NCI-H2029 (cell line): ENCODE measurements around the gene SMAP1.
A peak's percentile ranks its signal among the peaks of the same experiment; 100 is the strongest.

Source experiments
- DNase-seq: peaks from one replicate; lab custom pipeline; 2025; lab: John Stamatoyannopoulos, UW

Gene SMAP1

DNA sequence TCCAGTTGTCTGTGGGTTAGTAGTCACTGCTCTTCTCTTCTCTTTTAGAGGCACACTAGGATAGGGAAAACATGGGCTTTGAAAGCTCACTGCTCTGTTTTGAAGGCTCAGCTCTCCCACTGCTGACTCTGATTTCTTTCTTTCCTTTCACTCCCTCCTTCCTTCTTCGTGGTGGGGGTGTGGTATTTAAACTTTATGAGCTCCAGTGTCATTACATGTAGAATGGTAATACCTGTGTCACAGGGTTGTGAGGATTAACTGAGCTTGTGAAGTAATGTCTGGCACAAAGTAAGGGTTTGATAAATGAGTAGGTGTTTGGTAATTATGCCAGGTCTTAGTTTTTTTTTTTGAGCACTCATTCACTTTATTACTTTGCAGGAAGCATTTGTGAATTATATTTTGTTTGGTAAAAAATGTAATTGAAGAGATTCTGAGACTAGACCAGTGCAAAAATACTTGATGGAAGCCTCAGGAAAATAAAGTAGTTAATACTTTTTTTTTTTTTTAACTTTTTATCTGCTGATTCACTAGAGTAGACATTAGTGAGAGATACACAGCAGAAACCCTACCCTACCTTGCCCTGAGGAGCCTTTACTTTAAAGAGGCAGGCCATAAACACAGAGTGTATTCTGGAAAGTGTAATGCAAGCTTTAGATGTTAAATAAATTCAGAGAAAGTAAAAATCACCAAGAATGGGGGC is 17.3 kb downstream of the SMAP1 start:
- DNase-seq, result no peak

- no peak for DNase-seq
Observed at GRCh38 chr6:70685494-70686180, 18.0 kb downstream of the SMAP1 start.

DNA sequence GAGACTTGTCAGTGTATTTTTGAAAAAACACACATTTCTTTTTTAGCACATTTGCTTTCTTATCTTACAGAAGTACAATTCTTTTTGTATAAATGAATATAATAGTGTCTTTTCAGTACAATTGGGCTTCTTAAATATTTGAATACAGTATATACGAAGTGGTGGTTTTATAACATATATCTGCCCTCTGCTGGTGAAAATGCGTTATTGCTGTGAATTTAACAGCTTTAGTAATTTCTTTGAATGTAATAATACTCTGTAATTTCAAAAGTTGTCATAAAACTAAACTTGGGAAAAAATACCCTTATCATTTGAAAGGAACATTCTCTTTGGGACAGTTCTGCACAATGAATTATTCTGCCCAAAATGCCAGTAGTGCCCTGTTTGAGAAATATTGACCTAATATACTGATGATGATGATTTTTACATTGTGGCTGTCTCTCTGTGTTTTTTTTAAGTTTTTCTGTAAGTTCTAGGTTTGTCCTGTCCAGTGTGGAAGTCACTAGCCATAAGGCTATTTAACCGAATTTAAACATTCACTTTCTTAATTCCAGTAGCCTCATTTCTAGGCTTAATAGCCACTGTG is 19.0 kb downstream of the SMAP1 start:
- DNase-seq, result peak; percentile 30

GRCh38 chr6:70693887-70694286 is 26.2 kb downstream of the SMAP1 start:
- no peak for DNase-seq

- no peak for DNase-seq
Observed at GRCh38 chr6:70694371-70694770, 26.7 kb downstream of the SMAP1 start.

DNA sequence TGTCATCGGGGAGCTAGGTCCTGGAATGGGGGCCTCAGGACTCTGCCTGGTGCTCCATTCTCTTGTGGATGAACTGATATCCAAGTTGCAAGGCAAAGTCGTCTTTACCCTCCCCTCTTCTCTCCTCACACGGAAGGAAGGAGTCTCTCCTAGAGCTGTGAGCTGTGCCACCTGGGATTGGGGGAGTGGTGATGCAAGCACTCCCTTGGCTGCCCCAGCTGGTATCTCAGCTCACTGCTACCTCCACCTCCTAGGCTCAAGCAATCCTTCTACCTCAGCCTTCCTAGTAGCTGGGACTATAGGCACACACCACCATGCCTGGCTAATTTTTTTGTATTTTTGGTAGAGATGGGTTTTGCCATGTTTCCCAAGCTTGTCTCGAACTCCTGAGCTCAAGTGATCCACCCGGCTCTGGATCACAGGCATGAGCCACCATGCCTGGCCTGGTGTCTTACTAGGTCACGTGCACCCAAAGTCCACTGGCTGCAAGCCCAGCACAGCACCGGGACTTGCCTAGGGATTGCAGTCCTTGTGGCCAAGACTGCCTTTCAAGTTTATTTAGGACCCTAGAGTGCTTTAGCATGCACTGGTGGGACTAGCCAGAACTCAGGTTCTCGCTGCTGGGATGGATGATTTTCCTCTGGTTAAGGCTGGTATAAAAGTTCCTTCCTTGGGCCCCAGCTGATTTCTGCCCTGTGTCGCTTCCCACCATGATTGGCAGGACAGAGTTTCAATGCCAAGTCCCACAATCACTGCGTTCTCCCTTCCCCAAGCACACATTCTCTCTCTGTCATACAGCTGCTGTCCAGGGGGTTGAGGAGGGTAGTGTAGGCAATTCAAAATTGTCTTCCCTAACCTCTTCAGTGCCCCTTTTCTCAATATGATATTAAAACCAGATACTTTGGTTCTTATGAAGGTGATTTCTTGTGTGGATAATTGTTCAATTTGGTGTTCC is 33.5 kb downstream of the SMAP1 start:
- no peak for DNase-seq

DNA sequence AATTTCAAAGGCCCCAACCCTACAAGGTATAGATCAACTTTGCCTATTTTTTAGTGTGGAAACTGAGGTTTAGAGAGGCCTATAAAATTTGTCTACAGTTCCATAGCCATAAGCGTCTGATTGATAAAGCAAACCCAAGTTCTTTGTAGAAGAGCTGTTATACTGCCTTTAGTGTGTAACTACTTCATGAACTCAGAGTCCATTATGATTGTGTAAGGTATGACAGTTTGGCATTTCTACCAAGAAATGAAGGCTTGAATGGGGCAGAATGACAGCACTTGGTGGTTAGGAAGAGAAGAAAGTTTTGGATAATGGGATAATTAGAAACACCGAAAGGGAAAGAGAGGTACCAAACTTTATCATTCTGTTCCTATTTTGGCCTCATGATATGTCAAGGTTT is 38.1 kb downstream of the SMAP1 start:
- DNase-seq, result no peak

DNA sequence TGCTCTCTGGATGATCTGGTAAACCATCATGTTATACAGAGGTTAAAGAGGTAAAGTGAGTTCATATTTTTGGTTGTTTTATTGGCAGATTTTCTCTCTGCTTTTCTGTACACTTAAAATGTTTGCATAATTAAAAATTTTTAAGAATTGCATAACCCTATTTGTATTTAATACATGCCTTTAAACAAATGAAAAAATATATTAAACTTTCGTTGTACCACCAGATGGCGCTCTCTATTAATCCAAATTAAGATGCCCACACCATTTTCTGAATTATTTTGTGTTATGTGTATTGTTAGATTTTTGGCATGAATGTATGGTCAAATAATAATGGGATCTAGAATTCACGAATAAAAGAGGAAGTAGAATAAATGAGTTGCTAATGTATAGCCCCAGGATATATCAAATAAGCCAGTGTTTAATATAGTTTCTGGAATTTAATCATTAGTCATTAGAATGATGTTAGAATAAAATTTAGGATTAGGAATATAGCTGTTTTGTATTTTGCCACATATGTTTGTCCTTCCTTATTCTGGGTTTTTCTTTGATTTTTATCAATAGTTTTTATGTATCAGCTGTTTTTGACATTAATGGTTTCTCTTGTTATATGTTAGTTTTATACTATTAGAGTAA is 38.9 kb downstream of the SMAP1 start:
- DNase-seq, result peak; percentile 52

GRCh38 chr6:70707893-70708292 is 40.2 kb downstream of the SMAP1 start:
- DNase-seq, result no peak

DNA sequence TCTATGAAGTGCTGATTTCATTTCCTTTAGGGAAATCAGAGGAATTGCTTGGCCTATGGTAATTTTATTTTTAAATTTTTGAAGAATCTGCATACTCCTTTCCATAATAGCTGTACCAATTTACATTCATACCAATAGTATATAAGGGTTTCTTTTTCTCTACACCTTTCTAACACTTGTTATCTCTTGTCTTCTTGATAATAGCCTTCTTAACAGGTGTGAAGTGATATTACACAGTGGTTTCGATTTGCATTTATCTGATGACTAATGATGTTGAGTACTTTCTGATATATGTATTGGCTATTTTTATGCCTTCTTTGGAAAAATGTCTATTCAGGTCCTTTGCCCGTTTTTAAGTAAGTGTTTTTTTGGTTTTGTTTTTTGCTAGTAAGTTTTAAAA is 40.8 kb downstream of the SMAP1 start:
- DNase-seq, result no peak

DNA sequence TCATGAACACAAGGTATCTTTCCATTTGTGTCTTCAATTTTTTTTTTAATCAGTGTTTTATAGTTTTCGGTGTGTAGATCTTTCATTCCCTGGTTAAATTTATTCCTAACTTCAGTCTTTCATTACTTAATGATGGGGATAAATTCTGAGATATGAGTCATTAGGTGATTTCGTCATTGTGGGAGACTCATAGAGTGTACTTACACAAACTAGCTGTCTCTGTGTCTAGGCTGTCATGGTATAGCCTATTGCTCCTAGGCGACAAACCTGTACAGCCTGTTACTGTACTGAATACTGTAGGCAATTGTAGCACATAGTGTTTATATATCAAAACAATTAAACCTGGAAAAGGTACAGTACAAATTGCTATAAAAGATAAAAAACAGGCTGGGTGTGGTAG is 42.1 kb downstream of the SMAP1 start:
- DNase-seq, result no peak

DNA sequence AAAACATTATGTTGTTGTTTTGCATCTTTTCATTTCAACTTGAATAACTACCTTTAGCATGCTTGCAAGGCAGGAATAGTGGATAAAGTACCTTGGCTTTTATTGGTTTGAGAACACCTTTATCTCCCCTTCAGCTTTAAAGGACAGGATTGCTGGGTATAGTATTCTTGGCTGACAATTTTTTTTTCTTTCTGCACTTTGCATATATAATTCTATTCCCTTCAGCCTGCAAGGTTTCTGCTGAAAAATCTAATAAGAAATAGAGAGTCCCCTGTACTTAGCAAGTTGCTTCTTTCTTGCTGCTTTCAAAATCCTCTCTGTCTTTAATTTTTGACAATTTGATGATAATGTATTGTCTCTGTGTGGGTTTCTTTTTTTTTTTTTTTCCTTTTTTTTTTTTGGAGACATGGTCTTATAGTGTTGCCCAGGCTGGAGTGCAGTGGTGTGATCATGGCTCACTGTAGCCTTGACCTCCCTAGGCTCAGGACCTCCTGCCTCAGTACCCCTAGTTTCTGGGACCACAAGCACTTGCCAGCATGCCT is 47.1 kb downstream of the SMAP1 start:
- no peak for DNase-seq

GRCh38 chr6:70717038-70717801 is 49.5 kb downstream of the SMAP1 start:
- DNase-seq, result no peak

DNA sequence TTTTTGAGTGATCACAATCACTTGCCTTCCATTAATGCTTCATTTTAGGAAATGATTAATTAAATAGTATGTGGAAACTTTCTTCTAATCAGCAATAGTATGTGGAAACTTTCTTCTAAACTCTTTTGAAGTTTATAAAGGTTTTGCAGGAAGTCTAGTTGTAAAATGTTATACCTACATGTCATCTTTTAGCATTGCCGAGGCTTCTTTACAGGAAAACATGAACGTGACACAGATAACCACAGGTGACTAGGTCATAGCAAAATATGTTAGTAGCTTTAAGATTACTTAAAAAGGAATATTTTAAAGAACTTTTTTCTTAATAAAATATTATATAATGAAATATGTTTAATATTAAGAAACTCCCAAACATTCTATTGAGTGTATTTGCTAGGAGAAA is 56.8 kb downstream of the SMAP1 start:
- DNase-seq, result no peak

DNA sequence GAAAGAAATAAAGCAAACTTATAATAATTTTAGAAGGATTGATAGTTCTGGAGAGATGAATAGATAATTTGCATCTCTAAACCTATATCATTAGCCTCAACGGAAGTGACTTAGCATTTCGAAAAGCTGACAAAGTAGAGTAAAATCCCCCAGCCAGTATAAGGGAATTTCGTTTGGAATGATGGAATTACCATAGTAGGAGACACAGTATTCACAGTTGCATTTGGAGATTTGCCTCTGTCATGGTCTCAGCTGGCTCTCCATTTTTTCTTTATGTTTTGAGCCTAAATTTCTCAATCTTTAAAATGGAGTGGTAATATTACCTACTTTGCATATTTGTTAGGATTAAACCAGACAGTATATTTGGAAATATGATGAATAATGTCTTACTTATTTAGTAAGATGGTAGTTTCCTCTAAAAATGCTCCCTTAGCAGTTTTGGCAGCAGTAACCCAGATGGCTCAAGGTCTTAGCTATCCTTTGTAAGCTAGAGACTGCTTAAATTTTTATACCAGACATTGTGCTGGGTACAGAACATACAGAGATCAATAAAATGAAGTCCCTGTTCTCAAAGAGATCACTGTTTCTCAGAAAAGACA is 58.2 kb downstream of the SMAP1 start:
- no peak for DNase-seq

GRCh38 chr6:70734381-70734780 is 66.7 kb downstream of the SMAP1 start:
- no peak for DNase-seq

DNA sequence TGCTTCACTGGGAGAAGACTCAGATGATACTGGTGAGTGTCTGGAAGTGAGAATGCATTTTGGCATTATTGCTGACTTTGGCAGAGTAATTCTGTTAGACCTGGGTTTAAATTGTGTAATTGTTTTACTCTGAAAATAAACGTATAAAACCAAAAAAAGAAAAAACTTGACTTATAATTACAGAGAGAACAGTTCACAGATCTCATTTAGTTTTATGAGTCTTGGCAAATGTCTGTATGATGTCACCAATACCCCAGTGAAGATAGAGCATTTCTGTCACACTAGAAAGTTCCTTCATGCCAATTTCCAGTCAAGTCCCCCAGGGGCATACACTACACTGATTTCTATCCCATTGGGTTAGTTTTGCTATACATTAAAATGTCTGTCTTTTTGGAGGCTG is 67.3 kb downstream of the SMAP1 start:
- no peak for DNase-seq

DNA sequence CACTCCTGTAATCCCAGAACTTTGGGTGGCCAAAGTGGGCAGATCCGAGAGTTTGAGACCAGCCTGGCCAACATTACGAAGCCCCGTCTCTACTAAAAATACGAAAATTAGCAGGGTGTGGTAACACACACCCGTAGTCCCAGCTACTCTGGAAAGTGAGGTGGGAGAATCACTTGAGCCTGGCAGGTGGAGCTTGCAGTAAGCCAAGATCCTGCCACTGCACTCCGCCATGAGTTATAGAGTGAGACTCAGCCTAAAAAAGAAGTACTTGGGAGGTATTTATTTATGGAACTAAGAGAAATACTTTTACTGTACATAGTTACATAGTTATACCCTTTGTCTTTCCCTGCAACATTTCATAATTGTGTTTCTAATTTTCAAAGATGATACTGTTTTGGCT is 67.8 kb downstream of the SMAP1 start:
- no peak for DNase-seq

GRCh38 chr6:70738028-70738427 is 70.3 kb downstream of the SMAP1 start:
- DNase-seq, result no peak

GRCh38 chr6:70739534-70739933 is 71.9 kb downstream of the SMAP1 start:
- no peak for DNase-seq
